CD4-positive, alpha-beta memory T cell (primary cell): ENCODE measurements around the gene UBE2H. TPM values are rescaled to one million over a fixed set of nuclear protein-coding genes. Genes with fewer than 3 reads are reported as not detected.

Experiments used
- CTCF ChIA-PET: fragments of 350-600 bp; sonication (Branson Sonifier 250); formaldehyde crosslinking; loops from one replicate; lab custom pipeline; 2021; ENCODE audit warnings: inconsistent platforms; ENCODE audit not compliant: partially characterized antibody; lab: Charles Lee
- POLR2A ChIA-PET: fragments of 350-600 bp; sonication (Branson Sonifier 250); formaldehyde crosslinking; loops from one replicate; lab custom pipeline; 2021; ENCODE audit not compliant: partially characterized antibody; lab: Charles Lee
- DNase-seq, 5 donors: peaks; one replicate each; pipeline versions ENCODE4 v3.0.0 to v3.0.0-alpha.2; 2020 to 2022; ENCODE audit warnings: mixed read lengths in 1 of 5
- H3K27ac ChIP-seq: one replicate; pipeline ENCODE4 v1.7.0; 2013; ENCODE audit warnings: low read depth, low read length
- H3K27me3 ChIP-seq: 2 replicates; pipeline ENCODE4 v1.7.0; 2013; ENCODE audit warnings: mild to moderate bottlenecking, low read length, moderate library complexity; ENCODE audit not compliant: insufficient read depth
- H3K36me3 ChIP-seq: 2 replicates; pipeline ENCODE4 v1.7.0; 2013; ENCODE audit warnings: mild to moderate bottlenecking, low read length, moderate library complexity; ENCODE audit not compliant: insufficient read depth
- H3K4me1 ChIP-seq: 2 replicates; pipeline ENCODE4 v1.7.0; 2013; ENCODE audit warnings: mild to moderate bottlenecking, low read length, moderate library complexity; ENCODE audit not compliant: insufficient read depth
- H3K4me3 ChIP-seq, 2 donors: one replicate each; pipeline ENCODE4 v1.7.0; 2013; ENCODE audit warnings: low read length in 2 of 2, mild to moderate bottlenecking in 1 of 2
- H3K9me3 ChIP-seq, 2 donors: one replicate each; pipeline ENCODE4 v1.7.0; 2013; ENCODE audit warnings: low read length in 2 of 2, control low read depth in 1 of 2; ENCODE audit not compliant: control insufficient read depth in 1 of 2
- H3K27ac Mint-ChIP-seq, 7 donors: one replicate each; pipeline ENCODE4 v1.8.0; 2020 to 2021; ENCODE audit warnings: mixed read lengths in 7 of 7, mild to moderate bottlenecking in 6 of 7, inconsistent platforms in 3 of 7, moderate library complexity in 3 of 7
- H3K27me3 Mint-ChIP-seq, 2 donors: one replicate each; pipeline ENCODE4 v1.8.0; 2020 to 2021; ENCODE audit warnings: mixed read lengths in 2 of 2
- H3K36me3 Mint-ChIP-seq, 2 donors: one replicate each; pipeline ENCODE4 v1.8.0; 2020 to 2021; ENCODE audit warnings: mixed read lengths in 2 of 2, inconsistent platforms in 1 of 2, mild to moderate bottlenecking in 1 of 2
- H3K4me1 Mint-ChIP-seq, 4 donors: one replicate each; pipeline ENCODE4 v1.8.0; 2020 to 2021; ENCODE audit warnings: mixed read lengths in 4 of 4, mild to moderate bottlenecking in 1 of 4
- H3K4me3 Mint-ChIP-seq, 8 donors: one replicate each; pipeline ENCODE4 v1.8.0; 2020 to 2021; ENCODE audit warnings: mixed read lengths in 8 of 8, mild to moderate bottlenecking in 7 of 8, moderate library complexity in 6 of 8, inconsistent platforms in 3 of 8
- H3K9me3 Mint-ChIP-seq, 8 donors: one replicate each; pipeline ENCODE4 v1.8.0; 2020 to 2021; ENCODE audit warnings: mixed read lengths in 8 of 8, mild to moderate bottlenecking in 5 of 8, inconsistent platforms in 3 of 8, moderate library complexity in 1 of 8
- intact Hi-C: fragments of 100-400 bp; cut with micrococcal nuclease; formaldehyde crosslinking; loops from one replicate; pipeline ENCODE4 v1.15.1; 2023
- polyA plus RNA-seq, 2 donors: library from polyadenylated mRNA; unstranded; fragments of 300-500 nt; fragmentation: Illumina TruSeq; gene quantifications; one replicate each; pipeline ENCODE4 v1.2.3, GENCODE V29; 2021
- total RNA-seq, 2 experiments: library from RNA; stranded (reverse); gene quantifications; one replicate each; pipeline ENCODE4 v1.2.3, GENCODE V29; 2021

The UBE2H gene
- total and polyA plus RNA-seq, 4 experiments from 2014 or later, result 42.6 to 56.6 (median 44.8) TPM

DNA sequence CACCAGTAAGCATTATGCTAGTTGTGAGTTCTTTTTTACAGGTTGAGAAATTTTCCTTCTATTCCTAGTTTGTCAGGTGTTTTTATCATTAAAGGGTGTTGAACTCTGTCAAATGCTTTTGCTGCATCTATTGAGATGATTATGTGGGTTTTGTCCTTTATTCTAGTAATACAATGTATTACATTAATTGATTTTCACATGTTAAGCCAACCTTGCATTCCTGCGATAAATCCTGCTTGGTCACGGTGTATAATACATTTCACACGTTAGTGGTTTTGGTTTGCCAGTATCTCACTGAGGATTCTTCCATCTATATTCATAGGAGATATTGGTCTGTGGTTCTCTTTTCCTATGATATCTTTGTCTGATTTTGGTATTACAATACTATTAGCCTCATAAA lies 136.0 kb downstream of the UBE2H start:
- H3K27me3 ChIP-seq, result no peaks in the 10 kb centered on the region
- DNase-seq, result no peak
- H3K9me3 ChIP-seq, result peaks cover 0 to 6% of the 10 kb centered on the region in 2 donors
- no peaks in the 10 kb centered on the region for H3K4me1 Mint-ChIP-seq
- H3K9me3 Mint-ChIP-seq, result peaks cover 0 to 21% (median 13%) of the 10 kb centered on the region in 8 donors
- ChIA-PET POLR2A (no interaction called here), CTCF (interaction anchor here (1.4 kb wide), 1 partner anchor 13 kb away, joined by 7 read pairs; no protein-coding TSS in a partner anchor)
- intact Hi-C loops, result no loop called here
- H3K27ac ChIP-seq, result no peak overlapping the region
- no peak overlapping the region for H3K4me3 Mint-ChIP-seq
- no peak overlapping the region for H3K27ac Mint-ChIP-seq
- H3K36me3 ChIP-seq, result no peaks in the 10 kb centered on the region
- peaks cover 2 to 5% of the 10 kb centered on the region in 2 donors for H3K27me3 Mint-ChIP-seq
- H3K4me3 ChIP-seq, result no peak overlapping the region
- H3K4me1 ChIP-seq, result no peaks in the 10 kb centered on the region
- peaks cover 1 to 18% of the 10 kb centered on the region in 2 donors for H3K36me3 Mint-ChIP-seq

DNA sequence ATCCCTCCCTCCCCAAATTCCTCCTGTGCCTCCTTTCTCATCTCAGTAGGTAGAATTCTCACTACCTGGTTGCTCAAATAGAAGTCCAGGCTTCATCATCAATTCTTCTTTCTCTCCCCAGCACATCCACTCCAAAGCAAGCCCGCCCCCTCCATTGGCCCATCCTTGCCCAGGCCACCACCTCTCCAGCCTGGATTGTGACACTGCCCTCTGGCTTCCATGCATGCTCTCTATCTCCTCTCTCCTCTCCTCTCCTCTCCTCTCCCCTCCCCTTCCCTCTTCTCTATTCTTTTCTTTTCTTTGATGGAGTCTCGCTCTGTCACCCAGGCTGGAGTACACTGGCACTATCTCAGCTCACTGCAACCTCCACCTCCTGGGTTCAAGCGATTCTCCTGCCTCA lies 144.9 kb downstream of the UBE2H start:
- H3K9me3 Mint-ChIP-seq, result no peaks in the 10 kb centered on the region
- no peaks in the 10 kb centered on the region for H3K27me3 ChIP-seq
- no peaks in the 10 kb centered on the region for H3K4me1 Mint-ChIP-seq
- H3K27me3 Mint-ChIP-seq, result peaks cover 0 to 2% of the 10 kb centered on the region in 2 donors
- CTCF ChIA-PET, result no interaction called here
- H3K36me3 Mint-ChIP-seq, result no peaks in the 10 kb centered on the region
- no peaks in the 10 kb centered on the region for H3K36me3 ChIP-seq
- no peak overlapping the region for H3K4me3 ChIP-seq
- H3K4me3 Mint-ChIP-seq, result no peak overlapping the region
- H3K4me1 ChIP-seq, result no peaks in the 10 kb centered on the region
- POLR2A ChIA-PET, result no interaction called here
- no peak for DNase-seq
- H3K9me3 ChIP-seq, result no peaks in the 10 kb centered on the region
- intact Hi-C loops, result no loop called here
- H3K27ac Mint-ChIP-seq, result peak overlapping the region in 1 of 7 donors; percentile 41
- H3K27ac ChIP-seq, result no peak overlapping the region

DNA sequence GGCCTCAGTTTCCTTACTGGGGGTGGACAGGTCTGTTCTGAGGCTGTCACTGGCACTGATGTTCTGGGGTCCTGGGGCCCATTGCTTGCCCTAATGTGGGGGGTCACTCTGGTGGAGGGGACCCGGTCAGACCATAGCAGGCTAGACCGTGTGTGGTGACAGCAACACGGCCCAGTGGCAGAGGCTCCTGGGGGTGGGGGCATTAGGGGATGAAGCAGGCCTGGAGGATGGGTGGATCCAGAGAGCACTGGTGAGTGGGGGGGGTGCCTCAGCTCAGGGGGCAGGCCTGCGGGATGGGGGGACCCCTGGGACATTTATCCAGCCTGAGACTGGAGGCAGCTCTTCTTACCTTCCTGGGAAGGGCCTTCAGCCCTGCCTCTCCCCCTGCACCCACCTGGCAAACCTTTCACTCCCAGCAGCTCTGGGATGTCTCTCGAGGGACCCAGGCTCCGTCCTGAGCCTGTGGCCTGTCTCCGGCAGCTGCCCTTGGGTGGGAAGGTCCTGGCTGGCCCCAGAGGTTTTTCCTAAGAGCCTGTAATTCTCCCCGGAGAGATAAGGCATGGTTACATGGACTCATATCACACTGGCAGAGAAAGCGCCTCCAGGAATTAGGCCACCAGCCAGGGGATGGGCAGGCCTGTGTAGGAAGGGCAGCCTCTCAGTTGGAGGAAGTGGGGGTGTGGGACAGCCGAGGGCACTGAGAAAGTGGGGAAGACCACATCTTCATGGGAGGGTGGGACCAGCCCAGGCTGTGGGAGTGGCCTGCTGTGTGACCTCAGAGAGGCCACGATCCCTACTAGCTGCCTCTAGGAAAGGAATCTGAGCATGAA lies 147.7 kb downstream of the UBE2H start:
- Mint-ChIP-seq H3K4me1 (no peaks in the 10 kb centered on the region), H3K27me3 (peaks cover 0 to 4% of the 10 kb centered on the region in 2 donors), H3K36me3 (no peaks in the 10 kb centered on the region), H3K9me3 (no peaks in the 10 kb centered on the region), H3K4me3 (no peak overlapping the region), H3K27ac (no peak overlapping the region)
- no peaks in the 10 kb centered on the region for H3K27me3 ChIP-seq
- CTCF ChIA-PET, result no interaction called here
- H3K36me3 ChIP-seq, result no peaks in the 10 kb centered on the region
- no peaks in the 10 kb centered on the region for H3K9me3 ChIP-seq
- intact Hi-C loops, result no loop called here
- POLR2A ChIA-PET, result no interaction called here
- DNase-seq, result no peak
- no peaks in the 10 kb centered on the region for H3K4me1 ChIP-seq
- H3K27ac ChIP-seq, result no peak overlapping the region
- H3K4me3 ChIP-seq, result no peak overlapping the region

DNA sequence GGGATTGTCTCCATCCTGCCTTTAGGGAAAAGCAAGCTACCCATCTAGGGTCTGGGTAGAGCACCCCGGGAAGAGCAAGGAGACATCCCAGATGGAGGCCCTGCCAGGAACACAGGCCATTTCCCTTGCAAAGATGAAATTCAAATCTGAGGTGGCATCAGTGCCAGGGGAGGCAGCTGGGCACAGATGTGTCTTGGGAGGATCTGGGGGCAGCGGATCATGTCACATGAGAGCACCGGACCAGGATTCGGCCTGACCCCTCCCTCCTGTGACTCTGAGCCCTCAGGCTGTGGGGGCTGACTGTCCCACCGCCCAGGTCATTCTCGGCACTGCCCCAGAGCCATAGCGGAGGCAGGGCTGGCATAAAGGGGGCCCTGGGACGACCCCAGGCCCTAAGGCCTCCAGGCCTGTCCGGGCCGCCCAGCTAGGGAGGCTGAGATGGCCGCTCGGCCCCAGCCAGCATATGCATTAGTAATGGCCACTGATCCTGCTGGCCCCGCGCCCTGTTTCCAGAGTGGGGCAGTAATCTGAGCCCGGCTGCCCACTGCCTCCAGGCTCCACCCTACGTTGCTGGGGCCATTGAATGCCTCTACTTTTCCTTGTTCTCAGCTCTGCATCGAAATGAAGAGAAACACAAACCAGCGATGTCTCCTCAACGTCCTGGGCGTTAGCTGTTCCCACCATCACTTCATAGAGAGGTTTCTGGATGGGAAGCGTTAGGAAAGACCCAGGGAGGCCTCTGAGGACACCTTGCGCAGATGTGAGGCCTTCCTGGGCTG lies 148.5 kb downstream of the UBE2H start:
- H3K36me3 ChIP-seq, result no peaks in the 10 kb centered on the region
- Mint-ChIP-seq H3K4me3 (no peak overlapping the region), H3K9me3 (no peaks in the 10 kb centered on the region), H3K27ac (no peak overlapping the region), H3K4me1 (no peaks in the 10 kb centered on the region), H3K27me3 (peaks cover 0 to 4% of the 10 kb centered on the region in 2 donors), H3K36me3 (no peaks in the 10 kb centered on the region)
- no peak for DNase-seq
- intact Hi-C loops, result no loop called here
- no peaks in the 10 kb centered on the region for H3K27me3 ChIP-seq
- no peaks in the 10 kb centered on the region for H3K9me3 ChIP-seq
- POLR2A ChIA-PET, result no interaction called here
- H3K4me1 ChIP-seq, result no peaks in the 10 kb centered on the region
- H3K27ac ChIP-seq, result no peak overlapping the region
- H3K4me3 ChIP-seq, result no peak overlapping the region
- CTCF ChIA-PET, result no interaction called here

DNA sequence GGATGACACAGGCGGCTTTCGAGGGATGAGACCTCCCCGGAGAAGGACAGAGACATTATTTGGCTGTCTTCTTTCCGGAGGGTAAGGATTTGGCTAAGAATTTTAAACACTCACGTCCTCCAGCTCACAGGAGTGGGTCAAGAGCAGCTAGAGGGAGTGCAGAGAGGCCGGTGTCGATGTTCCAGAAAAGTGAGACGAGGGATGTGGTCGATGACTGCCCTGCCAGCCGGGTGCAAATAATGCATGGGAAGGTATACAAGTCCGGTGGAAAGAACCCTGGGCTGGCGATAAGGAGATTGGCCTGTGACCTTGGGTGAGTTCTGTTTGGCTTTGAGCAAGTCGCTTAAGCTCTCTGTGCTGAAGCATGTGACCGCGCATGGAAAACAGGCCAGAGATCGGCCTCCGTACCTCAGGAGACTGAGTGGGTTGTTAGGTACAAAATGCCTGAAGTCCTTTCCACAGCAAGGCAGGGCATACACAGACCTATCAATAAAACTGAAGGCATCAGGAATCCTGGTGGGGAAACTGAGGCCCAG lies 149.1 kb downstream of the UBE2H start:
- no peaks in the 10 kb centered on the region for H3K4me1 ChIP-seq
- peaks cover 0 to 4% of the 10 kb centered on the region in 2 donors for H3K27me3 Mint-ChIP-seq
- POLR2A ChIA-PET, result no interaction called here
- no peak overlapping the region for H3K4me3 ChIP-seq
- H3K27me3 ChIP-seq, result no peaks in the 10 kb centered on the region
- no peaks in the 10 kb centered on the region for H3K9me3 ChIP-seq
- H3K27ac ChIP-seq, result no peak overlapping the region
- no peak for DNase-seq
- H3K4me1 Mint-ChIP-seq, result no peaks in the 10 kb centered on the region
- no peak overlapping the region for H3K27ac Mint-ChIP-seq
- H3K36me3 ChIP-seq, result no peaks in the 10 kb centered on the region
- CTCF ChIA-PET, result no interaction called here
- H3K9me3 Mint-ChIP-seq, result no peaks in the 10 kb centered on the region
- H3K36me3 Mint-ChIP-seq, result no peaks in the 10 kb centered on the region
- H3K4me3 Mint-ChIP-seq, result no peak overlapping the region
- intact Hi-C loops, result no loop called here

DNA sequence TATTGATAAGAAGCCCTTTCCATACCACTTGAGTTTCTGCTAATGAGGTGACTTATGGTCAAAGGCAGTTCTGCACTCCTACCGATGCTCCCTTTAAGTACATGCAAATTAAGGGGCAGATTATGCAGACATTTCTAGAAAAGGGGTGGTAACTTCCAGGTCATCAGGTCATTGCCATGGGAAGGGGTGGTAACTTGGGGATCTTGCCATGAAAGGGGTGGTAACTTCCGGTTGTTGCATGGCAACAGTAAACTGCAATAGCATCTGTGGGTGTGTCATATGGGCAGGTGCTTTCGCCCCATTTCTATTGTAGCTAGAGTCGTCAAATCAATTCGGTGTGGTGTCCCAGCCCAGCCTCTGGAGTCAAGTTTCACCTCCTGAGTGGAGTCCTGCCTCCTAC lies 150.9 kb downstream of the UBE2H start:
- ChIA-PET POLR2A (no interaction called here), CTCF (no interaction called here)
- no peaks in the 10 kb centered on the region for H3K9me3 Mint-ChIP-seq
- no peak for DNase-seq
- peaks cover 0 to 4% of the 10 kb centered on the region in 2 donors for H3K27me3 Mint-ChIP-seq
- H3K36me3 Mint-ChIP-seq, result no peaks in the 10 kb centered on the region
- no peak overlapping the region for H3K27ac Mint-ChIP-seq
- Histone ChIP-seq H3K4me1 (no peaks in the 10 kb centered on the region), H3K27me3 (no peaks in the 10 kb centered on the region), H3K9me3 (no peaks in the 10 kb centered on the region), H3K27ac (no peak overlapping the region), H3K36me3 (no peaks in the 10 kb centered on the region), H3K4me3 (no peak overlapping the region)
- intact Hi-C loops, result no loop called here
- H3K4me3 Mint-ChIP-seq, result no peak overlapping the region
- H3K4me1 Mint-ChIP-seq, result no peaks in the 10 kb centered on the region

DNA sequence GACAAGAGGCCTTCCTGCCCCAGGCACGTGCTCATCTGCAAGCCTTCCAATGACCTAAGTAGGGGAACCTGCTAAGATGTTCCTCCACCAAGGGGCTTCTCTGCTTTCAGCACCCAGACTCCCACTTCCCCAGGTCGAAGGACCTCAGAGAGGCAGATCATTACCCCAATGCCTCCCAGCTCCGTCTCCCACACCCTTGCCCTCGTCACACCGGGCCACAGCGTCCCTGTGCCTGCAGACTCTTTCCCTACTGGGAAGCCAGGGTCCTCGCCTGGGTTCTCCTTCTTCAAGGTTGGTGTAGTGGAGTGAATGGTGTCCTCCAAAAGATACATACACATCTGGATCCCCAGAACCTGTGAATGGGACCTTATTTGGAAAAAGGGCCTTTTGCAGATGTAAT lies 151.9 kb downstream of the UBE2H start:
- Mint-ChIP-seq H3K4me3 (no peak overlapping the region), H3K27ac (no peak overlapping the region), H3K36me3 (no peaks in the 10 kb centered on the region), H3K9me3 (no peaks in the 10 kb centered on the region), H3K27me3 (peaks cover 0 to 5% of the 10 kb centered on the region in 2 donors), H3K4me1 (no peaks in the 10 kb centered on the region)
- CTCF ChIA-PET, result no interaction called here
- DNase-seq, result no peak
- Histone ChIP-seq H3K4me1 (no peaks in the 10 kb centered on the region), H3K4me3 (no peak overlapping the region), H3K9me3 (no peaks in the 10 kb centered on the region), H3K27me3 (no peaks in the 10 kb centered on the region), H3K27ac (no peak overlapping the region), H3K36me3 (no peaks in the 10 kb centered on the region)
- intact Hi-C loops, result no loop called here
- POLR2A ChIA-PET, result no interaction called here
